ENCODE data around the gene CCR1. TPM values are rescaled to one million over a fixed set of nuclear protein-coding genes. Genes with fewer than 3 reads are reported as not detected.

CCR1 gene
- 10 to 100 TPM; 10.5 to 24.1 (median 11.5) TPM for polyA plus RNA-seq

DNA sequence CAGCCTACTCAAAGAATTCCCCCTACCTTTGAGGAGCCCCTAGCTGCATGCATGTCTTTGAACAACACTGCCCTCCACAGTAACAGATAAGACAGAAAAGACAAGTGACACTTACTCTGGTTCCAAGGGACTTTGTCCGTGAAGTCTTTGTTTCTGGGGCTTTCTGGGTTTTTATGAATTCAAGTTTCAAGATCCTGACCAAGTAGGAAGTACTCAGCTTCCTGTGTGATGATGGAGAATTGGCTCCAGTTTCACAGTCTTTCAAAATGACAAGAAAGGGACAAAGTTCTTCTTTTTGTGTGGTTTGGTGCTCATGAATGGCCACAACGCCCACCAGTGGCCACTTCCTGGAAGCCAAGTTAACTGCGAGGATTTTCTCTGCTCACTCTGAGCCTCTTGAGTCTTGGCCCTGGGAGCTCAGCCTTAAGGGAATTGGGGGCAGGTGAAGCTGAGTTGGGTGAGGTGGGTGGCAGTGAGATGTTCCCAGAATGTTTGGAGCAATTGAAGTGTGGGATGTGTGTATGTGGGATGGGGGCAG lies at the start of gene CCR1:
Gene CCR1 (minus strand): TSS at position 147 of the 538 bp plus-strand sequence. CDS start 4,000 bp downstream, outside the sequence.
- peak within 1 kb of the TSS; percentile 85 to 94 (median 89) for H3K4me3 Mint-ChIP-seq
- peak; percentile 70 to 72 (median 71) for DNase-seq
- H3K36me3 Mint-ChIP-seq = peaks cover 7 to 15% (median 8%) of the 10 kb centered on the region in 3 donors
- peaks cover 51 to 63% of the 10 kb centered on the region in 2 donors for H3K4me1 Mint-ChIP-seq
- H3K9me3 Mint-ChIP-seq = no peaks in the 10 kb centered on the region
- H3K27me3 Mint-ChIP-seq (ENCODE audit: low read depth in 3 of 3) = peaks cover 0 to 1% (median 0%) of the 10 kb centered on the region in 3 donors
- H3K27ac Mint-ChIP-seq = peak within 1 kb of the TSS; percentile 85 to 93 (median 91)

DNA sequence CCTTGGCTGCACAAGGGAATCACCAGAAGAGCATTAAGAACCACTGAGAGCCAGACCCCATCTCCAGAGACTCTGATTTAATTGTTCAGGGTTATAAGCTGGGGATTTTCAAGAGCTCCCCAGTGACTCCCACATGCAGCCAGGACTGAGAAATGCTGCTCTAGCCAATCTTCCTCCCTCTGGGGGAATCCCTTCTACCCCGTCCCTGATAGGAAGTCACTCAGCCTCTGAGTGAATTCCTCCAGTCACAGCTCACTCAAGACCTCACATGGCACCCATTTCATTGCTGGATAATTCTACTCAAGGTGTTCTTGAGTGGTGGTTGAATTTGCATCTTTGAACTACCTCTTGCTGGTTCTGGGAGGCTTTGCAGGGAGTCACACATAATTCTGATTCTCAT lies 44.9 kb upstream of the CCR1 start:
- no peak for DNase-seq
- Mint-ChIP-seq H3K36me3 (no peaks in the 10 kb centered on the region), H3K9me3 (no peaks in the 10 kb centered on the region), H3K27ac (no peak overlapping the region), H3K4me3 (no peak overlapping the region), H3K4me1 (no peaks in the 10 kb centered on the region), H3K27me3 (ENCODE audit: low read depth in 3 of 3) (peaks cover 0 to 4% (median 1%) of the 10 kb centered on the region in 3 donors)

DNA sequence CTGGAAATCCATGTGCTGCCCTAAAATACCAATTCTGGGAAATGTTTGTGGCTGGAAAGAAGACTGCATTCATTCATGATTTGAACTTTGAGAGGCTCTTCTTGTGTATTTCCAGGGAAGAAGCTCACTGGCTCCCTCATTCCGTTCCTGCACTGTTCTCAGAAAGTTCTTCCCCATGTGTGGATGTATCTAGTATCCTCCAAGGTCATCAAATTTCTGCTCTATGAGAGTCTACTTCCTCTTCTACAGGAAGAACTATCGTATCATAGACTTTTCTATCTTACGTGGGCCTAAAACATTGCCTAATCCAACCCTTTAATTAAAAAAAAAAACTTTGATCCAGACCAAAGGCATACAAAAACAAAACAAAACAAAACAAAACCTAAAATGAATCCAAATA lies 37.0 kb upstream of the CCR1 start:
- DNase-seq = no peak
- H3K4me1 Mint-ChIP-seq = peaks cover 3 to 7% of the 10 kb centered on the region in 2 donors
- H3K9me3 Mint-ChIP-seq = peaks cover 0 to 2% (median 0%) of the 10 kb centered on the region in 6 donors
- H3K36me3 Mint-ChIP-seq = no peaks in the 10 kb centered on the region
- no peaks in the 10 kb centered on the region for H3K27me3 Mint-ChIP-seq (ENCODE audit: low read depth in 3 of 3)
- no peak overlapping the region for H3K4me3 Mint-ChIP-seq
- H3K27ac Mint-ChIP-seq = no peak overlapping the region

DNA sequence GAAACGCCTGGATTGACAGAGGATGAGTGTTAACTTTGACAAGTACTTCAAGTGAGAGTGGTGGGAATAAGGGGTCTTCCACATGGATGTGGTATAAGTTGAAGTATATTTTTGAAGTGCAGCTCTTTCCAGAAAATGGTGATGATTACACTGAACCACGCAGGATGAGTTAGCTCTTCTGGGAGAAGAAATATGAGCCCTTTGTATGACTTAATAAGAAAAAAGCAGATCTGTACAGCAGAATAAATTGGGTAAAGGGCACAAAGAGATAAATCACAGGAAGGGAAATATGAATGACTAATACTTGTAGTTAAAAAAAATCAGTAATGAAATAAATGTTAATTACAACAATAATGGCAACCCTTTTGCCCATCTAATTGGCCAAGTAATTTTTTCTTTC lies 35.4 kb upstream of the CCR1 start:
- H3K4me1 Mint-ChIP-seq = peaks cover 3 to 7% of the 10 kb centered on the region in 2 donors
- peaks cover 0 to 2% (median 0%) of the 10 kb centered on the region in 6 donors for H3K9me3 Mint-ChIP-seq
- no peaks in the 10 kb centered on the region for H3K36me3 Mint-ChIP-seq
- H3K27me3 Mint-ChIP-seq (ENCODE audit: low read depth in 3 of 3) = no peaks in the 10 kb centered on the region
- no peak for DNase-seq
- peak overlapping the region in 1 of 6 donors; percentile 0 for H3K27ac Mint-ChIP-seq
- no peak overlapping the region for H3K4me3 Mint-ChIP-seq

DNA sequence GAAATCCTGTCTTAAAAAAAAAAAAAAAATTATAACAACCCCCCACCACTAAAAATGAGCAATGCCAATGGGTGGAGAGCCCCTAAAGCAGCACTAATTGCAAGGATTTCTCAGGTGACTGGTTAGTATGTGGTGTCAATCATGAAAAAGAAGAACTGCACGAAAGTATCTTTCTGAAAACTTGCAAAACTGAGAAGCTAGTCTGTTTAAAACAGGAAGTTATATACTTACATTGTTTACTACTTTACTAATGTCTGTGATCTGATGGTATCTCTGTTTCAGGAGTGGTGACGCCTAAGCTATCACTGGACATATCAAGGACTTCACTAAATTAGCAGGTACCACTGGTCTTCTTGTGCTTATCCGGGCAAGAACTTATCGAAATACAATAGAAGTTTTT lies 34.0 kb upstream of the CCR1 start, which contains the start of gene CCR3:
Gene CCR3 (plus strand): TSS at position 341 of the 400 bp plus-strand sequence. CDS start 22,699 bp downstream, outside the sequence.
- H3K27ac Mint-ChIP-seq = peak within 1 kb of the TSS in 1 of 6 donors; percentile 41
- DNase-seq = no peak
- no peaks in the 10 kb centered on the region for H3K27me3 Mint-ChIP-seq (ENCODE audit: low read depth in 3 of 3)
- H3K4me3 Mint-ChIP-seq = no peak within 1 kb of the TSS
- H3K36me3 Mint-ChIP-seq = no peaks in the 10 kb centered on the region
- peaks cover 14 to 21% of the 10 kb centered on the region in 2 donors for H3K4me1 Mint-ChIP-seq
- H3K9me3 Mint-ChIP-seq = peaks cover 0 to 2% (median 0%) of the 10 kb centered on the region in 6 donors

DNA sequence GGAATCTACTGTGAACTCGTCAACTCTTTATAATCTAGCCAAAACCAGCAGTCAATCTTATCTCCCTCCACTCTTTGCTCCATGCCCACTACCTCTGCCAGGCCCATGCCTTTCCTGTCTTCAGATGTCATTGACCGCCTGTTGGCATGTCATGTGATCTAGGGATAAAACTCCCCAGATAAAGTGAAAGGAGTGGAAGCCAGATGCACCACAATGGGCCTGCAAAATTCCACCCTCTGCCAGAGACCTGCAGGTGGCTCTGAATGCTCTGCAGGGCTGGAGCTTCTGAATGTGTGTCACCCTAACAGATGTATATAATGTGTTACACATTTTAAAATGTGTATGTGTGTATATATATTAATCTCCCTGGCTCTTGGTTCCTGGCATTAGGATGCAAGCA lies 31.8 kb upstream of the CCR1 start:
- peak overlapping the region in 1 of 6 donors; percentile 60 for H3K27ac Mint-ChIP-seq
- no peaks in the 10 kb centered on the region for H3K27me3 Mint-ChIP-seq (ENCODE audit: low read depth in 3 of 3)
- DNase-seq = no peak
- H3K9me3 Mint-ChIP-seq = peaks cover 0 to 2% (median 0%) of the 10 kb centered on the region in 6 donors
- no peaks in the 10 kb centered on the region for H3K36me3 Mint-ChIP-seq
- H3K4me1 Mint-ChIP-seq = peaks cover 35 to 41% of the 10 kb centered on the region in 2 donors
- H3K4me3 Mint-ChIP-seq = no peak overlapping the region

DNA sequence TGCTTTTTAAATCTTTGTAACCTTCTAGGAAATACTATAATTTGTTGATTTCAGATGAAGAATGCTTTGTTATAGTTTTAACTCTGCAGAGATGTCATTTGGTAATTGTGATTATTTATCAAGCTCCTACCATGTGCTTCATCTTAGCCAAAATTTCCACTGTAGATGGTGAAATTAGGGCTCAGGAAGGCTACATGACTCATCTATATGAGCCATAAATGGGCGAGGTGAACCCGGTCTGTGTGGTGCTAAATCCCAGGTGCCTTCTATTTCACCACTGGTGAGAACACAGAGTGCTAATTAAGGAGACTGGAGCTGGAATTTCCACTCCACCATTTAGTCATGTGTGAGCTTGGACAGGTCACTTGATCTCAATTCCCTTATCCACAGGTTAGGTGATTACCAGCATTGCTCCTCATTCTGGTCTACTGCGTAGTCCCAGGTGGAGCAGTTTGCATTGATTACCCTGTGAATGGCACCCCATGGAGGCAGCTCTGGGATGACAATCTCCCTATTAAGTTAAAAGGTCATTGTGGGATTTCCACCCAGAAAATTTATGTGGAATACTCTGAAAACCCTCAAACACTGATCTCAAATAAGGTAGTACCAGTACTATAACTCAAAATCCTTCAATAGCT lies 31.3 kb upstream of the CCR1 start:
- DNase-seq = no peak
- Mint-ChIP-seq H3K4me3 (no peak overlapping the region), H3K9me3 (peaks cover 0 to 2% (median 0%) of the 10 kb centered on the region in 6 donors), H3K36me3 (no peaks in the 10 kb centered on the region), H3K4me1 (peaks cover 36 to 41% of the 10 kb centered on the region in 2 donors), H3K27ac (peak overlapping the region in 1 of 6 donors; percentile 60), H3K27me3 (ENCODE audit: low read depth in 3 of 3) (no peaks in the 10 kb centered on the region)

DNA sequence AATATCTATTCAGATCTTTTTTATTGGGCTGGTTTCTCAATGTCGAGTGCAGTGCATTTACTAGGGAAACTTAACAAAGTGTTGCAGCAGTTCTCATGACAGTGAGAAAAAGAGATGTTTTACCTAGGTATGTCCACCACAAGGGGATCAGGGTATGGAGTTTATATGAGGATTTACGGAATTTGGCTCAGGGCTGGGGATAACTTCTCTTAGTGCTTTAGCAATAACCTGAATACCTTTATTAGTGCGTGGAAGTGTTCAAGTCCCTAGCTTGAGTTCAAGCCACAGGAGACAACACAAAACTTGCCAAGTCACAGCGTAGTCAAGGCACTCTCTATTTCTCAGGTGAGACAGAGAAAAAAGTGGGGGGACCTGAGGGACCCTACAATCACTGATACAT lies 30.3 kb upstream of the CCR1 start:
- DNase-seq = no peak
- Mint-ChIP-seq H3K27me3 (ENCODE audit: low read depth in 3 of 3) (no peaks in the 10 kb centered on the region), H3K27ac (no peak overlapping the region), H3K36me3 (no peaks in the 10 kb centered on the region), H3K4me1 (peaks cover 36 to 41% of the 10 kb centered on the region in 2 donors), H3K9me3 (peaks cover 0 to 1% (median 0%) of the 10 kb centered on the region in 6 donors), H3K4me3 (no peak overlapping the region)

DNA sequence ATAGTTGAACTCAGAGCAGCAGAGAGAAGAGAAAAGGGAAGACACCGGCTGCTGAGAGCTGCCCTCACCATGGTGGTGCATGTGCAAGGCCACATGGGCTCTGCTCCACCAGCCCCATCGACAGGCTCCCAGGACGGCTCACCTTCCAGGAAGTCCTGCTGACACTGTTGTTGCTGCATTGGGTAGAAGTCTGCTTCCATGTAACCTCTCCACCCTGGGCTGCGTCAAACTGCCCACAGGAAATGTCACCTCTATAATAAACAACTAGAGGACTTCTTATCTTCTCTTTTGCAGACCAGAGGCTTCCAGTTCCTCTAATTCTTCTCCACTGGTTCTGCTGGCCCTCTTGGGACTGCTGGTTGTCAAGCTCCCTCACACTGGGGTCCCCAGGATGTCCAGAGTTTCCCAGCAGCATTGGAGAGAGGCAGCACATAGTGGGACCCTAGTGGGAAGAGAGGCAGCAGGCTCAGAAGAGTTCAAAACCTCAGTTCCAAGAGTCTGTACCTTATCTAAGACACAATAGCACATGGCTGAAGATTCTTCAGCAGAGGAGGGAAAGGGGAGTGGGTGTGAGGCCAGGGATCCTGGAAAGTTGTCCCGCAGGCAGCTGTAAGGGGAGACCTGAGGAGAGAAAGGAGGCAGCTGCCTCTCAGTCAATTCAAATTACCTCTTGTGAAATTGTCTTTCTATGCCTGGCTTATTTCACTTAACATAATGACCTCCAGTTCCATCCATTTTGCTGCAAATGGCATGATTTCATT lies 28.4 kb upstream of the CCR1 start:
- no peaks in the 10 kb centered on the region for H3K36me3 Mint-ChIP-seq
- H3K4me3 Mint-ChIP-seq = peak overlapping the region; percentile 37 to 74 (median 69)
- H3K27ac Mint-ChIP-seq = peak overlapping the region; percentile 41 to 84 (median 76)
- no peaks in the 10 kb centered on the region for H3K9me3 Mint-ChIP-seq
- H3K27me3 Mint-ChIP-seq (ENCODE audit: low read depth in 3 of 3) = no peaks in the 10 kb centered on the region
- peaks cover 33 to 34% of the 10 kb centered on the region in 2 donors for H3K4me1 Mint-ChIP-seq
- DNase-seq = peak; percentile 61 to 73 (median 71)

DNA sequence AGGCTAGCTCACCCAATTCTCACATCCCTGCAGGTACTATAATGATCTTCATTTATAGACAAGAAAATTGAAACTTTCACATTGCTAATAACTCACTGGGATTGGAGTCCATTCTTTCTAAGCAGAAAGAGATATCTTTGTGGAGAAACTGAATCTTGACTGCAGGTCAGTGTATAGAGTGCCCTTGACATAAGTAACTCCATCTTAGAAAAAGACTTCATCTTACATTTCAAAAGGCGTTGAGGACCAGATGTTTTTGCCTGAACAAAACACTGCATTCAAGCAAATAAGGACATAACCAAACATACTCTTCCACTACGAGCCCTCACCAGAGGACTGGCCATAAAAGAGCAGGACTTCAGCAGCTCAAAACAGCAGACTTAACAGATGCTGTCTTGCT lies 27.3 kb upstream of the CCR1 start:
- Mint-ChIP-seq H3K9me3 (no peaks in the 10 kb centered on the region), H3K27ac (peak overlapping the region in 2 of 6 donors; percentile 30 to 75), H3K4me3 (peak overlapping the region in 1 of 5 donors; percentile 14), H3K36me3 (no peaks in the 10 kb centered on the region), H3K27me3 (ENCODE audit: low read depth in 3 of 3) (no peaks in the 10 kb centered on the region), H3K4me1 (peaks cover 33 to 34% of the 10 kb centered on the region in 2 donors)
- no peak for DNase-seq

DNA sequence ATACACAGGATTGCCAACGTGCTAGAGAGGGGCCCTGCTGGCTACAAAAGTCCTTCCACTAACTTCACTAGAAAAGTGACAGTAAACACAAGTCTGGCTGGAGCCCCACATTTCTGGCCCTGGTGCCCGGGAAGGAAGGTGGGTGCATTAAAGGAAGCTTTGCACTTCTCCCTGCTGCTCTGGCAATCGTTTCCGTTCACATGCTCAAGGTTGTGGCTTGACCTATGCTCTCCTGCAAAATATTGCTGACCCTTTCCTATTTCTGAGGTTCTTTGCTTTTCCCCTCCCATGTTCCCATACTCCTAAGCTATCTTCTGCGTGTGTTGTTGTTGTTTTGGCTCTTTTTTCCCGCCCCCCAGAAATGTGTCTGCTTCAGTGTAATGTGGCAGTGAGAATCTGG lies 25.1 kb upstream of the CCR1 start:
- Mint-ChIP-seq H3K4me3 (no peak overlapping the region), H3K27me3 (ENCODE audit: low read depth in 3 of 3) (peaks cover 0 to 3% (median 2%) of the 10 kb centered on the region in 3 donors), H3K4me1 (peaks cover 41% of the 10 kb centered on the region in 2 donors), H3K9me3 (no peaks in the 10 kb centered on the region), H3K36me3 (no peaks in the 10 kb centered on the region), H3K27ac (peak overlapping the region in 2 of 6 donors; percentile 27 to 50)
- DNase-seq = no peak

DNA sequence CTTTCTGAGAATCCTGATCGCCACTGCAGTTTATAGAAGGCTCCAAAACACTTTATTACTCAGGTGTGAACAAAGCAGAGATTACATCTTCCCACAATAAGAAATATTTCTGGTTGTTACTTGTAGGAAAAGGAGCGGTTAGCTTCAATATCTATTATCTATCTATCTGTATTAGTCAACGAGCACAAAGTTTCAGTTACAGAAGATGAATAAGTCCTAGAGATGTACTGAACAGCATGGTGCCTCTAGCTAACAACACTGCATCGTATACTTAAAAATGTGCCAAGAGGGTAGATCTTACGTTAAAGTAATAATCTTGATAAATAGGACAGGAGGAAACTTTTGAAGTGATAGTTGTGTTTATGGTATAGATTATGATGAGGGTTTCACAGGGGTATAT lies 23.2 kb upstream of the CCR1 start:
- Mint-ChIP-seq H3K27me3 (ENCODE audit: low read depth in 3 of 3) (peaks cover 0 to 7% (median 2%) of the 10 kb centered on the region in 3 donors), H3K9me3 (no peaks in the 10 kb centered on the region), H3K27ac (no peak overlapping the region), H3K4me1 (peaks cover 27% of the 10 kb centered on the region in 2 donors), H3K36me3 (no peaks in the 10 kb centered on the region), H3K4me3 (no peak overlapping the region)
- DNase-seq = no peak

DNA sequence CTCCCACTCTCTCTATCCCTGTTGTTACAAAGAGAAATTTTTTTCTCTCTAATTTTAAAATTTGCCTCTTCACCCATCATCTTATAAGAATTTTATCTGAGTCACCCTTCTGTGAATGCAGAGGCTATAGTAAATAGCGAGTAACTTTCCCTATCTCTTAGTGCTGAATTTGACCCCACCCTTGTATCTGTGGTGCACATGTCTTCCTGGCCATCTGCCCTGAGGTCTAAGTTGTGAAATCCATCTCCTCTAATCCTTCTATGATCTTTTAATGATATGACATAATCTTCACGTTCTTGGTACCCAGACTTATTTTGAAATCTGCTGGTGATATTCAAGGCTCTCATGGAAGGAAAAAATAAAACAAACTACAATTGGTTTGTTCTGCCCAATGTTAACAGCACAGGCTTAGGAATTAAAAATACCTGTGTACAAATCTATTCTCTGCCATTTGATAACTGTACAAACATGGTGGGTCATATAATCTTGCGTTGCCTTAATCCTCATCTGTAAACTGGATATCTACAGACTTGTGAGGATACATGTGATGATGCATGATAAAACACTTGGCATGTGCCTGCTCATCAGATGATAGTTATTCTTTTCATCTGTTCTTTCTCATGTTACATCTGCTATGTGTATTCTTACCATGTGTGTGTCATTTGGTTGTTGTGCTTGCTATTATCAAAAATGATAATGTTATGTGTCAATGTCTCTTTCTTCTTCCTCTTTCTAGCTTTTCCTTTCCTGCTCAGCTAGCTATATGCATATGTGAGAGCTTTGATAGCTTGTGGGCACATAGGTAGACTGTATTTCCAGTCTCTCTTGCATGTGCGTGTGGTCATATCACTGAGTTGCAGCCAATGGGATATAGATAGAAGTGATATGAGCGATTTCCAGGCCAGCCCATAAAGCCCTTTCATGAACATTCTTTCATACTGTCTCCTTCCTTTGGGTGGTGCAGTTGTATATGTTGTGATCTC lies 20.4 kb upstream of the CCR1 start:
- H3K27ac Mint-ChIP-seq = peak overlapping the region in 1 of 6 donors; percentile 23
- H3K36me3 Mint-ChIP-seq = no peaks in the 10 kb centered on the region
- H3K27me3 Mint-ChIP-seq (ENCODE audit: low read depth in 3 of 3) = peaks cover 0 to 7% (median 2%) of the 10 kb centered on the region in 3 donors
- DNase-seq = peak in 1 of 3 donors; percentile 16
- peaks cover 13 to 15% of the 10 kb centered on the region in 2 donors for H3K4me1 Mint-ChIP-seq
- peak overlapping the region in 2 of 5 donors; percentile 8 to 18 for H3K4me3 Mint-ChIP-seq
- H3K9me3 Mint-ChIP-seq = no peaks in the 10 kb centered on the region

Data from immature natural killer cell (primary cell).